ENCODE results near the gene CMTM8.

The CMTM8 gene

GRCh38 chr3:32309654-32310242, 71.3 kb downstream of the CMTM8 start:
- DNase-seq: no peak

GRCh38 chr3:32310336-32310735, 71.9 kb downstream of the CMTM8 start:
- DNase-seq: no peak

- DNase-seq: no peak
Measured at GRCh38 chr3:32310918-32311839, 72.7 kb downstream of the CMTM8 start.

- no peak for DNase-seq
Measured at GRCh38 chr3:32312251-32312650, 73.8 kb downstream of the CMTM8 start.

GRCh38 chr3:32313169-32313568, 74.7 kb downstream of the CMTM8 start:
- DNase-seq: no peak

- DNase-seq: no peak
Measured at GRCh38 chr3:32313723-32314473, 75.4 kb downstream of the CMTM8 start.

- DNase-seq: no peak
Measured at GRCh38 chr3:32315441-32315840, 77.0 kb downstream of the CMTM8 start.

- DNase-seq: no peak
Measured at GRCh38 chr3:32316319-32316718, 77.8 kb downstream of the CMTM8 start.

GRCh38 chr3:32316976-32317375, 78.5 kb downstream of the CMTM8 start:
- DNase-seq: no peak

GRCh38 chr3:32319607-32320006, 81.1 kb downstream of the CMTM8 start:
- no peak for DNase-seq

- no peak for DNase-seq
Measured at GRCh38 chr3:32320080-32320479, 81.6 kb downstream of the CMTM8 start.

- DNase-seq: no peak
Measured at GRCh38 chr3:32321095-32321790, 82.8 kb downstream of the CMTM8 start.

- DNase-seq: no peak
Measured at GRCh38 chr3:32322311-32322710, 83.8 kb downstream of the CMTM8 start.

GRCh38 chr3:32323604-32324003, 85.1 kb downstream of the CMTM8 start:
- DNase-seq: no peak

- DNase-seq: no peak
Measured at GRCh38 chr3:32325201-32325600, 86.7 kb downstream of the CMTM8 start.

- DNase-seq: no peak
Measured at GRCh38 chr3:32325927-32326326, 87.4 kb downstream of the CMTM8 start.

- DNase-seq: no peak
Measured at GRCh38 chr3:32326795-32327194, 88.3 kb downstream of the CMTM8 start.

- peak; percentile 47 for DNase-seq
Measured at GRCh38 chr3:32334675-32335074, 96.2 kb downstream of the CMTM8 start.

GRCh38 chr3:32335365-32336112, 97.1 kb downstream of the CMTM8 start:
- no peak for DNase-seq

- DNase-seq: no peak
Measured at GRCh38 chr3:32336113-32336498, 97.6 kb downstream of the CMTM8 start.

GRCh38 chr3:32337505-32337904, 99.0 kb downstream of the CMTM8 start:
- DNase-seq: no peak

- no peak for DNase-seq
Measured at GRCh38 chr3:32340039-32340438, 101.6 kb downstream of the CMTM8 start.

Data from stimulated activated naive CD4-positive, alpha-beta T cell treated with Interleukin-2 at 50 U/mL for 16 hours (primary cell).